ENCODE measurements around the gene CCSER1.

Gene CCSER1

GRCh38 chr4:91577864-91578263 is 1450.7 kb downstream of the CCSER1 start:
- no peak overlapping the region for H3K4me3 ChIP-seq (ENCODE audit: low read depth, low read length)
- no peak for TF ChIP-seq CTCF (IDR thresholded peaks at IDR 0.05; ENCODE audit: low read depth, low read length)
- no peak overlapping the region for H3K27ac ChIP-seq
- DNase-seq: no peak
- no peaks in the 10 kb centered on the region for H3K36me3 ChIP-seq
- no peaks in the 10 kb centered on the region for H3K27me3 ChIP-seq (ENCODE audit: insufficient read depth, low read depth, severe bottlenecking)
- H3K9me3 ChIP-seq (ENCODE audit: severe bottlenecking): no peaks in the 10 kb centered on the region

GRCh38 chr4:91590260-91590659 is 1463.1 kb downstream of the CCSER1 start:
- H3K27ac ChIP-seq: no peak overlapping the region
- H3K9me3 ChIP-seq (ENCODE audit: severe bottlenecking): no peaks in the 10 kb centered on the region
- no peak for DNase-seq
- TF ChIP-seq CTCF (IDR thresholded peaks at IDR 0.05; ENCODE audit: low read depth, low read length): no peak
- no peaks in the 10 kb centered on the region for H3K27me3 ChIP-seq (ENCODE audit: insufficient read depth, low read depth, severe bottlenecking)
- H3K4me3 ChIP-seq (ENCODE audit: low read depth, low read length): no peak overlapping the region
- no peaks in the 10 kb centered on the region for H3K36me3 ChIP-seq

- Histone ChIP-seq H3K27me3 (ENCODE audit: insufficient read depth, low read depth, severe bottlenecking) (no peaks in the 10 kb centered on the region), H3K27ac (no peak overlapping the region), H3K36me3 (no peaks in the 10 kb centered on the region), H3K4me3 (ENCODE audit: low read depth, low read length) (no peak overlapping the region), H3K9me3 (ENCODE audit: severe bottlenecking) (no peaks in the 10 kb centered on the region)
- no peak for DNase-seq
- no peak for TF ChIP-seq CTCF (IDR thresholded peaks at IDR 0.05; ENCODE audit: low read depth, low read length)
These were observed 1464.9 kb downstream of the CCSER1 start for GRCh38 chr4:91592125-91592524.

GRCh38 chr4:91596718-91597117 is 1469.5 kb downstream of the CCSER1 start:
- no peak for DNase-seq
- Histone ChIP-seq H3K36me3 (no peaks in the 10 kb centered on the region), H3K4me3 (ENCODE audit: low read depth, low read length) (no peak overlapping the region), H3K9me3 (ENCODE audit: severe bottlenecking) (no peaks in the 10 kb centered on the region), H3K27ac (no peak overlapping the region), H3K27me3 (ENCODE audit: insufficient read depth, low read depth, severe bottlenecking) (no peaks in the 10 kb centered on the region)
- no peak for TF ChIP-seq CTCF (IDR thresholded peaks at IDR 0.05; ENCODE audit: low read depth, low read length)

GRCh38 chr4:91598696-91599095 is 1471.5 kb downstream of the CCSER1 start:
- Histone ChIP-seq H3K4me3 (ENCODE audit: low read depth, low read length) (no peak overlapping the region), H3K36me3 (no peaks in the 10 kb centered on the region), H3K27ac (no peak overlapping the region), H3K27me3 (ENCODE audit: insufficient read depth, low read depth, severe bottlenecking) (no peaks in the 10 kb centered on the region), H3K9me3 (ENCODE audit: severe bottlenecking) (no peaks in the 10 kb centered on the region)
- TF ChIP-seq CTCF (IDR thresholded peaks at IDR 0.05; ENCODE audit: low read depth, low read length): no peak
- no peak for DNase-seq

- Histone ChIP-seq H3K36me3 (no peaks in the 10 kb centered on the region), H3K27ac (no peak overlapping the region), H3K27me3 (ENCODE audit: insufficient read depth, low read depth, severe bottlenecking) (no peaks in the 10 kb centered on the region), H3K9me3 (ENCODE audit: severe bottlenecking) (no peaks in the 10 kb centered on the region), H3K4me3 (ENCODE audit: low read depth, low read length) (no peak overlapping the region)
- no peak for TF ChIP-seq CTCF (IDR thresholded peaks at IDR 0.05; ENCODE audit: low read depth, low read length)
- no peak for DNase-seq
These were observed 1473.1 kb downstream of the CCSER1 start for GRCh38 chr4:91600301-91600700.

All from WERI-Rb-1 (cell line).